Measurements from ENCODE around the gene GGCX.

DNA sequence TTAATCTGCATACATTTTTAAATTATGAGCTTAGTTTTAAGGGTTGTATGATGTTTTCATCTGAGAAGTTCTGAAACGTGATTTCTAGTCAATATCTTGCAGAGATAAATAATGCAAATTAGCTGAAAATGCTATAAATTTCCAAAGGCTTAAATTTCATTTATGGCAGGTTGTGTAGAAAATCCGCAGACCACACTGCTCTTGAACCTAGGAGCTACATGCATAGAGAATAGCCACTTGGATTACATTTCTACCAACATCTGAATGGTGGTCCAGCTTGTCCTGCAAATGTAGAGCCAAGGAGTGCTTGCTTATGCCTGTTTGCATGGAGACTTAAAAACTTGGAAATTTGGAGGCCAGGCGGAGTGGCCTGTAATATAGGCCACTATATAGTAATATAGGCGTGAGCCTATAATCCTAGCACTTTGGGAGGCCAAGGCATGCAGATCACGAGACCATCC lies 15.5 kb downstream of the GGCX start:
- TF ChIP-seq, protein P1, sequence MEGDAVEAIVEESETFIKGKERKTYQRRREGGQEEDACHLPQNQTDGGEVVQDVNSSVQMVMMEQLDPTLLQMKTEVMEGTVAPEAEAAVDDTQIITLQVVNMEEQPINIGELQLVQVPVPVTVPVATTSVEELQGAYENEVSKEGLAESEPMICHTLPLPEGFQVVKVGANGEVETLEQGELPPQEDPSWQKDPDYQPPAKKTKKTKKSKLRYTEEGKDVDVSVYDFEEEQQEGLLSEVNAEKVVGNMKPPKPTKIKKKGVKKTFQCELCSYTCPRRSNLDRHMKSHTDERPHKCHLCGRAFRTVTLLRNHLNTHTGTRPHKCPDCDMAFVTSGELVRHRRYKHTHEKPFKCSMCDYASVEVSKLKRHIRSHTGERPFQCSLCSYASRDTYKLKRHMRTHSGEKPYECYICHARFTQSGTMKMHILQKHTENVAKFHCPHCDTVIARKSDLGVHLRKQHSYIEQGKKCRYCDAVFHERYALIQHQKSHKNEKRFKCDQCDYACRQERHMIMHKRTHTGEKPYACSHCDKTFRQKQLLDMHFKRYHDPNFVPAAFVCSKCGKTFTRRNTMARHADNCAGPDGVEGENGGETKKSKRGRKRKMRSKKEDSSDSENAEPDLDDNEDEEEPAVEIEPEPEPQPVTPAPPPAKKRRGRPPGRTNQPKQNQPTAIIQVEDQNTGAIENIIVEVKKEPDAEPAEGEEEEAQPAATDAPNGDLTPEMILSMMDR (IDR thresholded peaks at IDR 0.05; ENCODE audit: low read length): no peak
- TF ChIP-seq EZH2 (optimal IDR thresholded peaks at IDR 0.05; ENCODE audit: low read depth, low read length): no peak
- TF ChIP-seq EZH2phosphoT487 (IDR thresholded peaks at IDR 0.05; ENCODE audit: low read length): no peak
